ENCODE measurements around the gene ITGAL.
"Not testable (repeated sequence)": the region's sequence is repeated elsewhere in the genome, so short reads cannot be mapped to it uniquely, and the experiment has no call there.

The ITGAL gene

DNA sequence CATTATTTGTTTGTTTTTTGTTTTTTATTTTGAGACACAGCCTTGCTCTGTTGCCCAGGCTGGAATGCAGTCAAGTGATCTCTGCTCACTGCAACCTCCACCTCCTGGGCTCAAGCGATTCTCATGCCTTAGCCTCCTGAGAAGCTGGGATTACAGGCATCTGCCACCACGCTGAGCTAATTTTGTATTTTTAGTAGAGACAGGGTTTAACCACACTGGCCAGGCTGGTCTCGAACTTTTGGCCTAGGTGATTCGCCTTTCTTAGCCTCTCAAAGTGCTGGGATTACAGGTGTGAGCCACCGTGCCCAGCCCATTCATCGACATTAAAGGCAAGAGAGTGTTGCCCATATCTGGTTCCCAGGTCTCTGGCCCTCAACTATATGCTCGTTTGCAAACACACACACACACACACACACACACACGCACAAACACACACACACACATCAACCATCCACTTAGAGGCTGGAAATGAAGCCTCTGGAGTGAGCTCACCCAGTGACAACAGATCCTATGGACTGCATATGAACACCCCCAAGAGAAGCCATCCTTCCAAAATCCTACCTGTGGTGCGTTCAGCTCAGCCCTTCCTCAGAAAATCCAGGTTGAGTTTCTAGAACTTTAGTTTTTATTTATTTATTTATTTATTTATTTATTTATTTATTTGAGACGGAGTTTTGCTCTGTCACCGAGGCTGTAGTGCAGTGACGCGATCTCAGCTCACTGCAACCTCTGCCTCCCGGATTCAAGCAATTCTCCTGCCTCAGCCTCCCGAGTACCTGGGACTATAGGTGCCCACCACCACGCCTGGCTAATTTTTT is 14.6 kb upstream of the ITGAL start:
- DNase-seq = no peak

GRCh38 chr16:30458561-30459394 is 13.8 kb upstream of the ITGAL start:
- no peak for DNase-seq

DNA sequence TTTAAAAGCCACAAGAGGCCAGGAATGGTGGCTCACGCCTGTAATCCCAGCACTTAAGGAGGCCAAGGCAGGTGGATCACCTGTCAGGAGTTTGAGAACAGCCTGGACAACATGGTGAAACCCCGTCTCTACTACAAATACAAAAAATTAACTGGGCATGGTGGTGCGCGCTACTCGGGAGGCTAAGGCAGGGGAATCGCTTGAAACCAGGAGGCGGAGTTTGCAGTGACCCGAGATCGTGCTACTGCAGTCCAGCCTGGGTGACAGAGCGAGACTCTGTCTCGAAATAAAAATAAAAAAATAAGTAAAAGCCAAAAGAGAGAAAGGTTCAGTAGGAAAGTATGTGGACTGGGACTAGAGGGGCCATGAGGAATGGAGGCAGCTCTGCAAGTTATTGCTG is 13.1 kb upstream of the ITGAL start:
- no peak for DNase-seq

GRCh38 chr16:30461426-30461825 is 11.1 kb upstream of the ITGAL start:
- DNase-seq = not testable (repeated sequence)

DNA sequence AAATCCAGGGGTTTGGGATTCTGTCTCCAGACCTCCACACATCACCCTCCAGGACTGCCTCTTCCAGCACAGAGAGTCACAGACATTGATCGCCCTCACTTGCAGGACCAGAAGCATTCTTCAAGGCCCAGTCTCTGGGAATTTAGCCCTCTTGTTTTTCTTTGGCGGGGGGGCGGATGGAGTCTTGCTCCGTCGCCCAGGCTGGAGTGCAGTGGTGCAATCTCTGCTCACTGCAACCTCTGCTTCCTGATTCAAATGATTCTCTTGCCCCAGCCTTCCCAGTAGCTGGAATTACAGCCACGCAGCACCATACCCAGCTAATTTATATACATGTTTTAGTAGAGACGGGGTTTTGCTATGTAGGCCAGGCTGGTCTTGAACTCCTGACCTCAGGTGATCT is 8.5 kb upstream of the ITGAL start:
- no peak for DNase-seq

DNA sequence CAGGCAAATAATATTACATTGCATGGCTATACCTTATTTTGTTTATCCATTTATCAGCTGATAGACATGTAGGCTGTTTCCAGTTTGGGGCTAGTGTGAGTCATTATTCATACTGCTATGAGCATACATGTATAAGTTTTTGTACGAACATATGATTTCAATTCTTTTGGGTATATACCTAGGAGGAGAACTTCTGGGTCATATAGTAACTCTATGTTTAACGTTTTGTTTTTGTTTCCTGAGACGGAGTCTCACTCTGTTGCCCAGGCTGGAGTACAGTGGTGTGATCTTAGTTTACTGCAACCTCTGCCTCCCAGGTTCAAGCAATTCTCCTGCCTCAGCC is 2.4 kb upstream of the ITGAL start:
- no peak for DNase-seq

DNA sequence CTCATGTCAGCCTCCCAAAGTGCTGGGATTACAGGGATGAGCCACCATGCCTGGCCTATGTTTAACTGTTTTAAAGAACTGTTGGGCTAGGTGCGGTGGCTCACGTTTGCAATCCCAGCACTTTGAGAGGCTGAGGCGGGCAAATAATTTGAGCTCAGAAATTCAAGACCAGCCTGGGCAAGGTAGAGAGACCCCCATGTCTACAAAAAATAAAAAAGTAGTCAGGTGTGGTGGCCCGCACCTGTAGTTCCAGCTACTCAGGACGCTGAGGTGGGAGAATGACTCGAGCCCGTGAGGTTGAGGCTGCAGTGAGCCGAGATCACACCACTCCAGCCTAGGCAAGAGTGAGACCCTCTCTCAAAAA is 1.9 kb upstream of the ITGAL start:
- no peak for DNase-seq

- no peak for DNase-seq
These were observed 910 bp downstream of the ITGAL start for GRCh38 chr16:30473231-30474073.

DNA sequence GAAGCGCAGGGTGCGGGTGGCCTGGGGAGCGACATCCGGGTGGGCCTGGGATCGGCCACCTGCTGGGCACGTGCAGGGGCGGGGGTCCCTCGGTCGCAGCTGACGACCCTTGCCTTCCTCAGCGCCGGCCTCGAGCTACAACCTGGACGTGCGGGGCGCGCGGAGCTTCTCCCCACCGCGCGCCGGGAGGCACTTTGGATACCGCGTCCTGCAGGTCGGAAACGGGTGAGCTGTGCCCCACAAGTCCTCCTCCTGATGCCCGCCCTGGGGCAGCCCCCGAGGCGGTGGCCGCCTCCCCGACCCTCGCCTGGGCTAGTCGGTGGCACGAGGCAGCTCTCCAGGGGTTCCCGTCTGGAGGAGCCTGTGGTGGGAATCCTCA is 1.5 kb downstream of the ITGAL start:
- no peak for DNase-seq

DNA sequence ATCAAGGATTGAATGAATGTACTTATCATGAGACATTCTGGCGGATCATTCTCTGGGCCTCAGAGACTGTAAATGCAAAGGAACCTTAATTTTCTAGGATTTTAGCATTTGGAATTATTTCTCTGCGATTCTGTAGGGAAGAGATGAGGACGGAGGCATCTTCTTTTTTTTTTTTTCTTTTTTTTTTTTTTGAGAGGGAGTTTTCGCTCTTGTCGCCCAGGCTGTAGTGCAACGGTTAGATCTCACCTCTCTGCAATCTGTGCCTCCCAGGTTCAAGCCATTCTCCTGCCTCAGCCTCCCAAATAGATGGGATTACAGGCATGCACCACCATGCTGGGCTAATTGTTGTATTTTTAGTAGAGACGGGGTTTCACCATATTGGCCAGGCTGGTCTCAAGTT is 2.1 kb downstream of the ITGAL start:
- no peak for DNase-seq

GRCh38 chr16:30476991-30477390 is 4.4 kb downstream of the ITGAL start:
- no peak for DNase-seq

GRCh38 chr16:30477773-30478172 is 5.2 kb downstream of the ITGAL start:
- not testable (repeated sequence) for DNase-seq

GRCh38 chr16:30478766-30479478 is 6.4 kb downstream of the ITGAL start:
- DNase-seq = no peak

- no peak for DNase-seq
These were observed 8.8 kb downstream of the ITGAL start for GRCh38 chr16:30481381-30481780.

GRCh38 chr16:30482366-30482765 is 9.8 kb downstream of the ITGAL start:
- DNase-seq = no peak

GRCh38 chr16:30484887-30485286 is 12.3 kb downstream of the ITGAL start:
- DNase-seq = no peak

DNA sequence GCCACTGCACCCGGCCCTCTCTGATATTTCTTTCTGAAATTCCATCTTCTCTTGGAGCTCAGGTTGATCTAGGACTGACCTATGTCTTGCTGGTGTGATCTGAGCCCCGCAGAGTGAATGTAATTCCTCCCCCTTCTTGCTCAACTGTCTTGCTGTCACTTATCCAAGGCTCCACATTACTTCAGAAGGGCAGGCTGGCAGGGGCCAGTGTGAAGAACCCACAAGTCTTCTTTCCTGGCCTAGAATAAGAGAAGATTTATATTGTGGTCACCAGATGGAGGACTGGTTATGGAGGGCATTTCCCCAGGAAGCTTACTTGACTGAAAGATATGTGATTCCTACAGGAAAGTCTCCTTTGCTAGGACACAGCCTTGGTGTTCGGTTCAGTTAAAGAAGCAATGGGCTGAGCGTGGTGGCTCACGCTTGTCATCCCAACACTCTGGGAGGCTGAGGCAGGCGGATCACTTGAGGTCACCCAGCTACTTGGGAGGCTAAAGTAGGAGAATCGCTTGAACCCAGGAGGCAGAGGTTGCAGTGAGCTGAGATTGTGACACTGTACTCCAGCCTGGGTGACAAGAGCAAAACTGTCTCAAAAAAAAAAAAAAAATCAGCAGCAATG is 13.4 kb downstream of the ITGAL start:
- DNase-seq = no peak

DNA sequence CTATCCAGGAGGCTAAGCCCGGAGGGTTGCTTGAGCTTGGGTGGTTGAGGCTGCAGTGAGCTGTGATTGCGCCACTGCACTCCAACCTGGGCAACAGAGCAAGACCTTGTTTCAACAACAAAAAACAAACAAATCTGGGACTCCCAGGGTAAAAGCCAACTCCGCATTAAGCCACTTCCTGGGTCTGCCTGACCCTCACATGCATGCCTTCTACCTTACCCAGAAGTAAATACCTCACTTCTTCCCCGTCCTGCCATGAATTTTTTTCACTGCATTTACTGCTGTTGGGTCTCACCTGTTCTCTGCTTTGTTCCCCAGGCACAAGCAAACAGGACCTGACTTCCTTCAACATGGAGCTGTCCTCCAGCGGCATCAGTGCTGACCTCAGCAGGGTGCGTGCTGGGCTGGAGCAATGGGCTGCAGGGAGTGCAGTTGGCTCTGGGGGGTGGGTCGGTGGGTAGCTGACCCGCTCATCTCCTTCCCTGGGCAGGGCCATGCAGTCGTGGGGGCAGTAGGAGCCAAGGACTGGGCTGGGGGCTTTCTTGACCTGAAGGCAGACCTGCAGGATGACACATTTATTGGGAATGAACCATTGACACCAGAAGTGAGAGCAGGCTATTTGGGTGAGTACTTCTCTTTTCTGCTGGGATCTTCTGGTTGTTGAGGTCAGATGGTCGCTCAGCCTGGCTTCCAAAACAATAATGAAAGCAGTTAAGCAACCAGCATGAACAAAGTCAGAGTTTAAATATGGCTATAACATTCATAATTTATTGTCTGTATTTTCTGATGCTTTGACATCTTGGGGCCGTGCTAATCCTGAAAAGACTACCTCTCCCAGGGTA is 16.4 kb downstream of the ITGAL start:
- no peak for DNase-seq

GRCh38 chr16:30490210-30490609 is 17.7 kb downstream of the ITGAL start:
- DNase-seq = no peak

- no peak for DNase-seq
These were observed 18.7 kb downstream of the ITGAL start for GRCh38 chr16:30491229-30491628.

DNA sequence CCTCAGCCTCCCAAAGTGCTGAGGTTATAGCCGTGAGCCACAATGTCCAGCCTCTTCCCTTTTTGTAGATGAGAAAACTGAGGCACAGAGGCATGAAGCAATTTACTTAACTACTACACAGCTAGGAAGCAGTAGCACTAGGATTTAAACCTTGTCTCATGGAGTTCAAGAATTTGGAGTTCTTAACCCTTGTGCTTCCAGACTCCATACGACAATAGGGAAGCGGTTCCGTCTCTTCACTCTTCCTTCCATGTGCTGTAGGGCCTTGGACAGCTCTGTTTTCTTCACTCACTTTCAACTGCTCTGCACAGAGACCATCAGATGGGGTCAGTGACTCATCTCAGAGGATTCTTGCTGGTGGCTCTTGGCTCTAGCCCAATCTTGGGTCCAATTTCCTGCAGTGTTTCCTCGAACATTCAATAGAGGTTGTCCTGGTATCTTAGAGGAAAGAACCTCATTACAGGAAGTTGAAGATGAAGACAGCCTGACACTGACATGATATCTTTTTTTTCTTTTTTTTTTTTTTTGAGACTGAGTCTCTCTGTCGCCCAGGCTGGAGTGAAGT is 19.3 kb downstream of the ITGAL start:
- no peak for DNase-seq

All from NCI-H524 (cell line).